ENCODE measurements around the gene IQSEC3. TPM values are rescaled to one million over a fixed set of nuclear protein-coding genes. Genes with fewer than 3 reads are reported as not detected.

IQSEC3 gene
- total RNA-seq, 1 experiment from 2014 or later = not detected

GRCh38 chr12:211639-212414 lies 145.3 kb downstream of the IQSEC3 start:
- no peak for DNase-seq (ENCODE audit: unreplicated experiment)
- Mint-ChIP-seq H3K9me3 (ENCODE audit: unreplicated experiment) (peaks cover 2% of the 10 kb centered on the region), H3K27me3 (ENCODE audit: insufficient read depth, unreplicated experiment) (peaks cover 72% of the 10 kb centered on the region), H3K4me1 (ENCODE audit: insufficient read depth, unreplicated experiment) (peaks cover 6% of the 10 kb centered on the region), H3K4me3 (ENCODE audit: unreplicated experiment) (no peak overlapping the region), H3K27ac (ENCODE audit: low read depth, unreplicated experiment) (no peak overlapping the region), H3K36me3 (ENCODE audit: insufficient read depth, unreplicated experiment) (no peaks in the 10 kb centered on the region)
- no peak for TF ChIP-seq CTCF (IDR thresholded peaks at IDR 0.05; ENCODE audit: unreplicated experiment)
- intact Hi-C loops (cut with micrococcal nuclease) = no loop called here
- ChIA-PET CTCF (no interaction called here), POLR2A (no interaction called here)
- BruUV-seq (replicated peaks) = no TSS peak

GRCh38 chr12:212415-212714 lies 145.8 kb downstream of the IQSEC3 start:
- no TSS peak for BruUV-seq (replicated peaks)
- Mint-ChIP-seq H3K36me3 (ENCODE audit: insufficient read depth, unreplicated experiment) (no peaks in the 10 kb centered on the region), H3K9me3 (ENCODE audit: unreplicated experiment) (peaks cover 7% of the 10 kb centered on the region), H3K4me3 (ENCODE audit: unreplicated experiment) (no peak overlapping the region), H3K27me3 (ENCODE audit: insufficient read depth, unreplicated experiment) (peaks cover 72% of the 10 kb centered on the region), H3K27ac (ENCODE audit: low read depth, unreplicated experiment) (no peak overlapping the region), H3K4me1 (ENCODE audit: insufficient read depth, unreplicated experiment) (peaks cover 6% of the 10 kb centered on the region)
- ChIA-PET POLR2A (no interaction called here), CTCF (interaction anchor here (0.8 kb wide), 1 partner anchor 11 kb away, joined by 3 read pairs; no protein-coding TSS in a partner anchor)
- intact Hi-C loops (cut with micrococcal nuclease) = no loop called here
- no peak for DNase-seq (ENCODE audit: unreplicated experiment)
- TF ChIP-seq CTCF (IDR thresholded peaks at IDR 0.05; ENCODE audit: unreplicated experiment) = no peak

GRCh38 chr12:212715-213526 lies 146.4 kb downstream of the IQSEC3 start:
- POLR2A ChIA-PET = no interaction called here
- no peak overlapping the region for H3K4me3 Mint-ChIP-seq (ENCODE audit: unreplicated experiment)
- BruUV-seq (replicated peaks) = no TSS peak
- no peak for TF ChIP-seq CTCF (IDR thresholded peaks at IDR 0.05; ENCODE audit: unreplicated experiment)
- DNase-seq (ENCODE audit: unreplicated experiment) = no peak
- CTCF ChIA-PET = interaction anchor here (0.8 kb wide), 1 partner anchor 12 kb away, joined by 3 read pairs; no protein-coding TSS in a partner anchor
- no peak overlapping the region for H3K27ac Mint-ChIP-seq (ENCODE audit: low read depth, unreplicated experiment)
- peaks cover 6% of the 10 kb centered on the region for H3K4me1 Mint-ChIP-seq (ENCODE audit: insufficient read depth, unreplicated experiment)
- H3K9me3 Mint-ChIP-seq (ENCODE audit: unreplicated experiment) = peaks cover 7% of the 10 kb centered on the region
- no peaks in the 10 kb centered on the region for H3K36me3 Mint-ChIP-seq (ENCODE audit: insufficient read depth, unreplicated experiment)
- intact Hi-C loops (cut with micrococcal nuclease) = no loop called here
- H3K27me3 Mint-ChIP-seq (ENCODE audit: insufficient read depth, unreplicated experiment) = peaks cover 70% of the 10 kb centered on the region

GRCh38 chr12:213527-213932 lies 147.0 kb downstream of the IQSEC3 start:
- Mint-ChIP-seq H3K4me3 (ENCODE audit: unreplicated experiment) (no peak overlapping the region), H3K4me1 (ENCODE audit: insufficient read depth, unreplicated experiment) (peaks cover 6% of the 10 kb centered on the region), H3K9me3 (ENCODE audit: unreplicated experiment) (peaks cover 7% of the 10 kb centered on the region), H3K27me3 (ENCODE audit: insufficient read depth, unreplicated experiment) (peaks cover 64% of the 10 kb centered on the region), H3K36me3 (ENCODE audit: insufficient read depth, unreplicated experiment) (no peaks in the 10 kb centered on the region), H3K27ac (ENCODE audit: low read depth, unreplicated experiment) (no peak overlapping the region)
- TF ChIP-seq CTCF (IDR thresholded peaks at IDR 0.05; ENCODE audit: unreplicated experiment) = no peak
- intact Hi-C loops (cut with micrococcal nuclease) = no loop called here
- POLR2A ChIA-PET = no interaction called here
- BruUV-seq (replicated peaks) = no TSS peak
- CTCF ChIA-PET = no interaction called here
- no peak for DNase-seq (ENCODE audit: unreplicated experiment)
